GM21367 (cell line): ENCODE data around the gene PTTG1IP.
"Not testable (repeated sequence)": the region's sequence is repeated elsewhere in the genome, so short reads cannot be mapped to it uniquely, and the experiment has no call there.

ENCODE experiments used
- ATAC-seq: cut with Tn5 transposase; IDR thresholded peaks from one replicate; pipeline ENCODE4 v1.9.1; 2021; ENCODE audit not compliant: unreplicated experiment

Gene PTTG1IP

DNA sequence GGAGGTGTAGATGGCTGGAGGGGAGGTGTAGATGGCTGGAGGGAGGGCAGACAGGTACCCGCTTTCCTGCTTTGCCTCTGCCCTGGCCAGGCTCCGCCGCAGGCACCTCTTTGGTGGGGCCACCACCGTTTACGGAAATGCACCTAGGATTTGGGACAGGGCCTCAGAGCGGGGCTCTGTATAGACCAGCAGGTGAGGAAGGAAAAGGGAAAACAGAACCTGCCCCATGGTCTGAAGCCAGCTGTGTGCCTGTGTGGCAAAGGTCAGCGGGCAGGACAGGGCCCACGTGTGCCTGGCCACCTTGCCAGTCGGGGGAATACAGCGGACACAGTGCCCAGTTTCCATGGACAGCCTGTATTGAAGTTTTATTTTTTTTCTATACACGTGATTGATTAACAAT lies 12.1 kb upstream of the PTTG1IP start:
- ATAC-seq: no peak

- ATAC-seq: no peak
These were observed 10.6 kb upstream of the PTTG1IP start for GRCh38 chr21:44884097-44884496.

DNA sequence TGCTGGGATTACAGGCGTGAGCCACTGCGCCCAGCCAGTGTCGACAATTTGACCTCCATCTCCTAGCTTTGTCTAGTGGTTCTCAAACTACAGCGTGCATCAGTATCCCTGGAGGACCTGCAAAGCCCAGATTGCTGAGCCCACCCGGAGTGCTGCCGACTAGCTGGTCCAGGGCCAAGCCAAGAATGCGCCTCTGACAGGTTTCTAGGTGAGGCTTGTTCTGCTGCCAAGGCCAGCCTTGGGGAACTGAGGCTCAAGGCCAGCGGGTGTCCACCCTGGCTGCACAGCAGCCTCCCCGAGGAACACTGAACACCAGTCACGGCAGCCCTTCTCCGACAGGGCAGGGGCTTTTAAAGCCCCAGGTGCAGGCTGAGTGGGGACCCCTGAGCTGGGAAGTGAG lies 9.8 kb upstream of the PTTG1IP start:
- ATAC-seq: no peak

DNA sequence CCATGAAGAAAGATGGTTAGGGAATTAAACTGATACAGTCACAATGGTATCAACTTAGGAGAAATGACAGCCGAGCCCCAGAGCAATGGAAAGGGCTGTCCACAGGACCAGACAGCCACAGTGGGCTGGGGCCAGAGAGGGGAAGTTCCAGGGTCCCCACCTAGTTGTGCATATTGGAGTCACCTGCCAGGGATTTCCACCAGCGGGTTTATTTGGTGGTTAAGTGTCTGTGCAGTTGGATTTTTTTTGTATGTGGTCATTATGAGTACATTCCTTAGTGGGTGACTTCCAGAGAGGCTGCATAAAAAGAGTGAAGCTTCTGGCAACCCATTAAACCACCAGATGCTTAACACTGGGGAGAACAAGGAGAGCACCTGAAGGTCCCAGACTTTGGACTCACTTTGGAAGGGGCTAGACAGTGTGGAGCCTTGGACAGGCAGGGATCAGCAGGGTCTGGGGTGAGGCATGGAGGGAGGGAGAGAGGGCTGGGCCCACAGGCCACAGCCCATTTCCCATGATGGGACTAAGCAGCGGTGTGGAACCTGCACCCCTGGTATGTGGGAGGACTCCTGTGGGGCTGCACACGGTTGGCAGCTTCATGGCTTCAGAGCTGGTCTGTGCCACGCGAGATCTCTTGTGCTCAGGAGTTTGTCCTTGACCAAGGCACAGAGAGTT lies 7.8 kb upstream of the PTTG1IP start:
- ATAC-seq: no peak

GRCh38 chr21:44880405-44881197 lies 7.1 kb upstream of the PTTG1IP start:
- ATAC-seq: no peak

GRCh38 chr21:44879238-44879637 lies 5.7 kb upstream of the PTTG1IP start:
- not testable (repeated sequence) for ATAC-seq

DNA sequence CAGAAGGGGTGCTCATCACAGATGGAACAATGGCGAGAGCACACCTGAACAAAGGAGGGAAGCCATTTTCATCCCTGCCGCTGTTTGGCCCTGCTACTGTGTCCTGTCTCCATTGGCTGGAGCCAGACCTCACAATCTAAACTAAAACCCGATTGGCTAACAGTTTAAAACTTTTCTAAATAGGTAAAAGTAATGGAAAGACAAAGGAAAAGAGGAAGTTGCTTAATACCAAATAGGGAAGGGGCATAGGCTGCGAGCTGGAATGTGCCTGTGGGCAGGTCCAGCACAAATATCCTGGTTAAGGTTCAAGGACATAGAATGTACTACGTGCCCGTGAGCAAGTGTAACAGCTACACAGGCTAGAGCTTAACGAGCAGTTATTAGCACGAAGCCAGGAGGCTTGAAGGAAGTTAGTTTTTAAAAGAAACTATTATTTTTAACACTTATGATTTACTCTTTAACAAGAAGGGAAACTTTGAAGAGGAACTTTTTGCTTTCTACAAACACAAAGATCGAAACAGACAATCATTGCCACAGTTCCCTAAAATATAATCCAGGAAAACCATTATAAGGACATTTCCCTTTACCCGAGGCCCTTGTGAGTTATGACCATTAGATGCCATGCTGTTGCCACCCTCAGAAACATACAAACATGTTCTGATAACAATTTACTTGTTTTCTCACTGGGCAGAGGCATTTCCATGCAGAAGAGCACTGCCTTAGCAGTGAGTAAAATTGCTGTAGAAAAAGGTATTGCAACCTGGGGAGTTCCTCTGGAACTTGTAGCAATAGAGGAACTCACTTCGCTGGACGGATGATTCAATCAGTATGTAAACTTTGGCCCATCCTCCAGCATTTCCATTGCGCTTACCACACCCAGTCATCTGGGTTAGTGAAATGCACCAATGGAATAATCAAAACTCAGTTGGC lies 4.8 kb upstream of the PTTG1IP start:
- no peak for ATAC-seq

DNA sequence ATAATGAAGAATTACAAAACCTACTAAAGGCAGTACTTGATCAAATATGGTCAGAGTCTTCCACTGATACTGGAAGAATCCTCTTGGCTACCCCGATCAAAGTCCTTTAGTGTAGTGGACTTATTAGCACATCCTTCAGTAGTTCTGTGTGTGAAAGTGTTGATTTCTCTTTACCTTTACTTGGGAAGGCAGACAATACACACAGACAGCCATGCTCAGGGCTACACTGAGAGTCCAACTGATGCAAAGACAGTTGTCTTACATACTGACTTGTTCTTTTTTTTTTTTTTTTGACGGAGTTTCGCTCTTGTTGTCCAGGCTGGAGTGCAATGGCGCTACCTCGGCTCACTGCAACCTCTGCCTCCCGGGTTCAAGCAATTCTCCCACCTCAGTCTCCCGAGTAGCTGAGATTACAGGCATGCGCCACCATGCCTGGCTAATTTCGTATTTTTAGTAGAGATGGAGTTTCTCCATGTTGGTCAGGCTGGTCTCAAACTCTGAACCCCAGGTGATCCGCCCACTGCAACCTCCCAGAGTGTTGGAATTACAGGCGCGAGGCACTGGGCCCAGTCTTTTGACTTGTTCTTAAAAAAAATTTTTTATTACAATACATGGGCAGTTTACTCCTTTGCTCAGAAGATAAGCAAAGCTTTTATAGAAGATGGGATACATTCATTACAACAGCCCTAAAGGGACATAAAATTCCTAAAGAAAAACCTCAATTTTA lies 3.5 kb upstream of the PTTG1IP start:
- ATAC-seq: no peak

GRCh38 chr21:44875316-44875700 lies 1.8 kb upstream of the PTTG1IP start:
- no peak for ATAC-seq

DNA sequence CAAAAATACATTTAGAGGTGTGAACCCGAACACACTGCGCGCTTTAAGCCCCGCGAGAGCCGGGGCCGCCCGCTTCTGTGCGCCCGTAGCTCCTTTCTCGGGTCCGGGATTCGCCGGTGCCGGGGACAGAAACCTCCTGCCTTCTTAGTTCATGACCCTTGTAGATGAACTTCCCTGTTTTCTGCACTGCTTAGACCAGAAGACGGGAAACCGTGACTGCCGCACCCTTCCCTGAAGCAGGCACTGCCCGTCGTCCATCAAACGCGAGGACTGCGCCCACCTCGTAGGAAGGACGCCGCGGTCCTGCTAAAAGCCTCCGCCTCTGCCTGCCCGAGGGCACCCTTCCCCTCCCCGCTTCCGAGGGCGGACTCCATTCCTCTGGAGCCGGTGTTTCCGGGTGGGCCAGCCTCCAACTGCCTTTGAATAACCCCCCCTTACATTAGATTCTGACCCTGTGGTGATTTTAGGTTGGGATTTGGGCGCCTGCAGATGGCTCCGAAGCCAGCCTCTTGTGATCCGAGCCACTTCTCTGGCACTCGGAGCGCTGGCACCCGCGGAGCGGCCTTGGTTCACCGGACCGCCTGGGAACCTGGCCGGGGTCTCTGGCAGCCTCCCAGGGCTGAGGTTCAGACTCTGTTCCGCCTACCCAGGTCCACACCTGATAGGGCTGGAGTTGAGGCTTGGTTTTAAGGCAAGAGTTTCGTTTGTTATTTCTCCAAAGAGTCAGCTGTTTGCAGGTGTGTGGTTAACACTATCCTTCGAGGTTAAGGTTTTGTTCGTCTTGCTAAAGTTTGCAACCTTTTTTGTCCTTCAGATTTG lies 1.2 kb upstream of the PTTG1IP start:
- ATAC-seq: peak; percentile 16

DNA sequence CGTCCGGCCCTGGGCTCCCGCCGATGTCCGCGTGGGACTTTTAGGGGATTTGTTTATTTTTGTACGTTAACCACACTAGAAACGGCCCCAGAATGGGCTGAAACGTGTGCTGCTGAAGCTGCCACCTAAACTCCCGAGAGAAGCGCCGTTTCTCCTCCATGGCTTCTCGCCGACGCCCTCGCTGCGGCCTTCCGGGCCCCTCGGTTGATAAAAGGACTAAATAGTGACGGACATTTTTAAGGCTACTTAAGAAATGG lies 678 bp upstream of the PTTG1IP start:
- peak; percentile 4 for ATAC-seq

DNA sequence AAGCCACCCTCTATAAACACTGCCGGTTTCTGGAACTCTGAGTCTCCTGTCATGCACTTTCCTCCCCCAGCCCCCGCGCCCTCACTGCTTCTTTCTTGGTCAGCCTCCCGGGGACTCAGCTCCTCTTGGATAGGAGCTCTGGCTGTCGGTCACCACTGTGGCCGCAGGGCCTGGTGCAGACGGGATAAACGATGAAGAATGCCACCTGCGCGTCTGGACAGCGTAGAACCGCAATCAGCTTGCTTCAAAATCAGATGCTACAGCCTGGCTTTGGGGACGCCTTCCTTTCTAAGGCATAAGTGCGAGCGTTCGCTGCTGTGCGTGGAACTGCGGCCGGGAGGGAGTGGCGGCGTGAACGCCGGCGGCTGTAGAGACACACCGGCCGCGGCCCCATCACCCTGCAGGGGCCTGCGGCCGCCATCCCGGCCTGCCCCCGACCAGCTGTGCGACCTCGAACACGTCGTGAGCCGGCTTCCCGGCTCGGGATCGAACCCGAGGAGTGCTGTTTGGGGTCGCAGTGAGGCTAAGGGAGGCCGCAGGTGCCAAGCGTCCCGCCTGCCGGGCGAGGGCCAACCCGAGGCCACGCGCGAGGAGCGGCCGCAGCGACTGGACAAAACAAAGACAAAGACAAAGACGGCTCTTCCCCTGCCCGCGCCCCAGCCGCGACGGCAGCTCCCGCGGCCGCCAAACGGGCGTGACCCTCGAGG lies 688 bp downstream of the PTTG1IP start:
- no peak for ATAC-seq

DNA sequence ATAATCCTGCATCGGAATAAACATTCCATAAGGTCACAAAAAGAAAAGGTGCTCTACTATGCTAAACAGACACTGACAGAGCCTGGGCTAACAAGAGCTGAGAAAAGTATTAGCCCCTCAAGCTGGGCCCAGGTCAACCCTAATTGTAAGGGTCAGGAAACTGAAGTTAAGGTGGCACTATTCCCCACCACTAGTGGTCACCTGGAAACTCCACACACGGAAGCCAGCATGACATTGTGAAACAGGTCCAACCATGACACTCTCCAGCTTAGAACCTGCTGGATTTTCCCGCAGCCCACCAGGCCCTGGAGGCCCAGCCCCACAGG lies 1.2 kb downstream of the PTTG1IP start:
- no peak for ATAC-seq

DNA sequence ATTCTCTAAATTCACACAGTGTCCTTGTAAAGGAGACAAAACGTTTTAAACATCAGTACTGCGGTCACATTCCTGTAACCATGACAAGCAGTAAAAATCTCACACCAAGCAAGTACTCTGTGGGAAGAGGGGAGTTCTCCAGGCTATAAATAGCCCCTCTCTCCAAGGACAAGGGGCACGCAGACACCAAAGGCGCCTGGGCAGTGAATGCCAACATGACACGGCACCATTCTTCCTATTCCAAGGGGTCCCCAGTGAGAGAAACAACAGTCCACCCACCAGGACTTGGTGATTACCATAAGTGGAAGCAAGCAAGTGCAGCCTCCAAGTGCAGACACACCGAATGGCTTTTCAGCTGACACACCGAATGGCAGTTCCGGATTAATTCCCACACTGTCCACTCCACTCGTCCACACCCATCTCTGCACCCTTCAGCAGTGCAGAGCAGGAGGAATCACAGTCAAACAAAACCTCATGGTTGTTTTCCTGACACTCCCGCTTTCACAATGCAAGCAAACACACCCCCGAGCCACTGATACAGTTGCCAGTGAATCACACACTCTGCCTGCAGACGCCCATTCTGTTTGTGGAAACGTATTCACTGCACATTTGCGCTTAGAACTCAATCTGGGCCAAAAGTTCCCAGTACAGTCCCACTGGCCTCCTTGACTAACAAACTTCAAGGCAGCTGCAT lies 1.8 kb downstream of the PTTG1IP start:
- ATAC-seq: no peak

- ATAC-seq: no peak
These were observed 2.6 kb downstream of the PTTG1IP start for GRCh38 chr21:44870748-44871495.

GRCh38 chr21:44869781-44870747 lies 3.4 kb downstream of the PTTG1IP start:
- no peak for ATAC-seq

DNA sequence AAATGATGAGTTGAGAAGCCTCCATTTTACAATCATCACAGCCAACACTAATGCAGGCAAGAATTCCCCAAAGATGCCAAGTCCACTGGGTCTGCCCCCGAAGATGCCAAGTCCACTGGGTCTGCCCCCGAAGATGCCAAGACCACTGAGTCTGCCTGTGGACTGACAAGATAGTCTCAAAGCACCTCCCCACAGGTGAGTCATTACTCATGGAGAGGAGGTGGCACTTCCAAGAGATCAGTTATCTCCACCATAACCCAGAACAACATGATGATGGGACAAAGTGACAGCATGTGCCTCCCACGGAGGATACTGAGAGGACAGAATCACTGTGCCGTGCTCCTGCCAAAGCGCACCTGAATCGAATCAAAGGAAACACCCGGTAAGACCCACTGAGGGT lies 4.8 kb downstream of the PTTG1IP start:
- no peak for ATAC-seq
